Neural progenitor cell (in vitro differentiated cells): Measurements from ENCODE around the gene IL10RB. TPM values are rescaled to one million over a fixed set of nuclear protein-coding genes. Genes with fewer than 3 reads are reported as not detected.

ENCODE experiments used
- DNase-seq: peaks from one replicate; pipeline ENCODE4 v3.0.0-alpha.2; 2016; ENCODE audit warnings: low spot score
- H2AFZ ChIP-seq: fragments of 200-600 bp; sonication (generic); replicated peaks from 2 replicates; pipeline ENCODE4 v1.6.1; 2016; ENCODE audit warnings: antibody characterized with exemption
- H3F3A ChIP-seq: fragments of 200-600 bp; sonication (generic); 2 replicates; pipeline ENCODE4 v1.6.1; 2016; ENCODE audit warnings: antibody characterized with exemption, low read depth
- H3K27ac ChIP-seq: fragments of 200-600 bp; sonication (generic); 2 replicates; pipeline ENCODE4 v1.5.1; 2016; ENCODE audit warnings: mild to moderate bottlenecking
- H3K27me3 ChIP-seq: fragments of 200-600 bp; sonication (generic); 2 replicates; pipeline ENCODE4 v1.6.1; 2016; ENCODE audit warnings: mild to moderate bottlenecking, moderate library complexity
- H3K36me3 ChIP-seq: fragments of 200-600 bp; sonication (generic); 2 replicates; pipeline ENCODE4 v1.5.1; 2016
- H3K4me1 ChIP-seq: fragments of 200-600 bp; sonication (generic); 2 replicates; pipeline ENCODE4 v1.6.1; 2016; ENCODE audit warnings: mixed run types
- H3K4me2 ChIP-seq: fragments of 200-600 bp; sonication (generic); 2 replicates; pipeline ENCODE4 v1.6.1; 2016
- H3K4me3 ChIP-seq: fragments of 200-600 bp; sonication (generic); 2 replicates; pipeline ENCODE4 v1.5.1; 2016
- H3K79me2 ChIP-seq: fragments of 200-600 bp; sonication (generic); 2 replicates; pipeline ENCODE4 v1.6.1; 2016; ENCODE audit warnings: low read depth
- H3K9ac ChIP-seq: fragments of 200-600 bp; sonication (generic); 2 replicates; pipeline ENCODE4 v1.6.1; 2016
- H3K9me3 ChIP-seq: fragments of 200-600 bp; sonication (generic); 2 replicates; pipeline ENCODE4 v1.5.1; 2016; ENCODE audit warnings: low read depth
- H4K20me1 ChIP-seq: fragments of 200-600 bp; sonication (generic); 2 replicates; pipeline ENCODE4 v1.6.1; 2016; ENCODE audit warnings: low read depth
- H3K27ac Mint-ChIP-seq: 3 replicates; pipeline ENCODE4 v1.8.0; 2021; ENCODE audit warnings: mixed read lengths
- H3K27me3 Mint-ChIP-seq: 2 replicates; pipeline ENCODE4 v1.8.0; 2022; ENCODE audit warnings: low read depth, mild to moderate bottlenecking, inconsistent platforms, moderate library complexity, mixed read lengths; ENCODE audit not compliant: insufficient read depth
- H3K36me3 Mint-ChIP-seq: 3 replicates; pipeline ENCODE4 v1.8.0; 2021; ENCODE audit warnings: mixed read lengths
- H3K4me1 Mint-ChIP-seq: 3 replicates; pipeline ENCODE4 v1.8.0; 2021; ENCODE audit warnings: mixed read lengths
- H3K4me3 Mint-ChIP-seq: 3 replicates; pipeline ENCODE4 v1.8.0; 2021; ENCODE audit warnings: mild to moderate bottlenecking, moderate library complexity, mixed read lengths
- H3K9me3 Mint-ChIP-seq: 3 replicates; pipeline ENCODE4 v1.8.0; 2020; ENCODE audit warnings: mixed read lengths
- EZH2 ChIP-seq: fragments of 200-600 bp; sonication (generic); IDR thresholded peaks from 2 replicates; pipeline ENCODE4 v1.6.1; 2017; ENCODE audit warnings: antibody characterized with exemption, mild to moderate bottlenecking, moderate library complexity
- EZH2phosphoT487 ChIP-seq: fragments of 200-600 bp; sonication (generic); IDR thresholded peaks from 2 replicates; pipeline ENCODE4 v1.6.1; 2017; ENCODE audit warnings: antibody characterized with exemption
- total RNA-seq: library from RNA; depleted of rRNA; stranded (reverse); fragments of >200 nt; gene quantifications from 2 replicates; pipeline ENCODE4 v1.2.3, GENCODE V29; 2015; ENCODE audit warnings: low replicate concordance
- TF ChIP-seq, protein P1 (sequence below): fragments of 200-600 bp; sonication (generic); IDR thresholded peaks from 2 replicates; pipeline ENCODE4 v1.5.1; 2017; ENCODE audit warnings: antibody characterized with exemption, mild to moderate bottlenecking

Gene IL10RB
- total RNA-seq, 1 donor from 2014 or later: 3.1 TPM

DNA sequence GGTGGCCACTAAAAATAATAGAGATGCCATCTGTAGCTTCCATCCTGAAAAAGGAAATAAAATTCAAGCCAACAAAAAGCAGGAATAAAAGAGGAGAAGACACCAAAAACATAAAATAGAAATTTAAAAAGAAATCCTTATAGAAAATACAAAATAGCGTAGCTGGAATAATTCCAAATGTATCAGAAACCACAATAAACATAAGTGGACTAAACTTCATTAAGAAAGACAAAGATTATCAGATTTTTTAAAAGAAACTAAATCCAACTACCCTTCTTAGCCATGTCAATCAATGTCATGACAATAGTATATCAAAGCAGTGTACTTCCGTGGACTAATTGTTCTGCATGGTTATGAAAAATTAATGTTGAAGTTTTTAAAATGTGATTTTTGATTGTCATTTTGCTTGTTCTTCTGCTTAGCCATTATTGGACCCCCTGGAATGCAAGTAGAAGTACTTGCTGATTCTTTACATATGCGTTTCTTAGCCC is 13.2 kb downstream of the IL10RB start:
- Histone ChIP-seq H3K9me3 (no peaks in the 10 kb centered on the region), H3K27me3 (no peaks in the 10 kb centered on the region), H3K27ac (no peak overlapping the region), H4K20me1 (no peaks in the 10 kb centered on the region), H3K79me2 (no peaks in the 10 kb centered on the region), H3K4me2 (no peak overlapping the region), H3K4me1 (no peaks in the 10 kb centered on the region), H3K36me3 (no peaks in the 10 kb centered on the region), H3K4me3 (no peak overlapping the region), H3K9ac (no peak overlapping the region), H3F3A (no peaks in the 10 kb centered on the region), H2AFZ (no peak overlapping the region)
- no peak overlapping the region for H3K4me3 Mint-ChIP-seq
- H3K27ac Mint-ChIP-seq: no peak overlapping the region
- H3K27me3 Mint-ChIP-seq: no peaks in the 10 kb centered on the region
- H3K9me3 Mint-ChIP-seq: peaks cover 9% of the 10 kb centered on the region
- peaks cover 2% of the 10 kb centered on the region for H3K4me1 Mint-ChIP-seq
- no peak for DNase-seq
- TF ChIP-seq EZH2 (no peak), EZH2phosphoT487 (no peak)
- TF ChIP-seq, protein P1, sequence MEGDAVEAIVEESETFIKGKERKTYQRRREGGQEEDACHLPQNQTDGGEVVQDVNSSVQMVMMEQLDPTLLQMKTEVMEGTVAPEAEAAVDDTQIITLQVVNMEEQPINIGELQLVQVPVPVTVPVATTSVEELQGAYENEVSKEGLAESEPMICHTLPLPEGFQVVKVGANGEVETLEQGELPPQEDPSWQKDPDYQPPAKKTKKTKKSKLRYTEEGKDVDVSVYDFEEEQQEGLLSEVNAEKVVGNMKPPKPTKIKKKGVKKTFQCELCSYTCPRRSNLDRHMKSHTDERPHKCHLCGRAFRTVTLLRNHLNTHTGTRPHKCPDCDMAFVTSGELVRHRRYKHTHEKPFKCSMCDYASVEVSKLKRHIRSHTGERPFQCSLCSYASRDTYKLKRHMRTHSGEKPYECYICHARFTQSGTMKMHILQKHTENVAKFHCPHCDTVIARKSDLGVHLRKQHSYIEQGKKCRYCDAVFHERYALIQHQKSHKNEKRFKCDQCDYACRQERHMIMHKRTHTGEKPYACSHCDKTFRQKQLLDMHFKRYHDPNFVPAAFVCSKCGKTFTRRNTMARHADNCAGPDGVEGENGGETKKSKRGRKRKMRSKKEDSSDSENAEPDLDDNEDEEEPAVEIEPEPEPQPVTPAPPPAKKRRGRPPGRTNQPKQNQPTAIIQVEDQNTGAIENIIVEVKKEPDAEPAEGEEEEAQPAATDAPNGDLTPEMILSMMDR: no peak
- H3K36me3 Mint-ChIP-seq: peaks cover 26% of the 10 kb centered on the region

GRCh38 chr21:33281096-33281652 is 15.0 kb downstream of the IL10RB start:
- Histone ChIP-seq H3K9ac (no peak overlapping the region), H3K4me3 (no peak overlapping the region), H3K4me2 (no peak overlapping the region), H4K20me1 (no peaks in the 10 kb centered on the region), H2AFZ (no peak overlapping the region), H3K9me3 (no peaks in the 10 kb centered on the region), H3K36me3 (no peaks in the 10 kb centered on the region), H3F3A (no peaks in the 10 kb centered on the region), H3K79me2 (no peaks in the 10 kb centered on the region), H3K27ac (no peak overlapping the region), H3K4me1 (no peaks in the 10 kb centered on the region), H3K27me3 (no peaks in the 10 kb centered on the region)
- TF ChIP-seq, protein P1: no peak
- no peak for TF ChIP-seq EZH2
- no peak for TF ChIP-seq EZH2phosphoT487
- H3K36me3 Mint-ChIP-seq: peaks cover 29% of the 10 kb centered on the region
- peaks cover 10% of the 10 kb centered on the region for H3K4me1 Mint-ChIP-seq
- H3K4me3 Mint-ChIP-seq: no peak overlapping the region
- H3K9me3 Mint-ChIP-seq: peaks cover 9% of the 10 kb centered on the region
- H3K27me3 Mint-ChIP-seq: peaks cover 4% of the 10 kb centered on the region
- no peak for DNase-seq
- no peak overlapping the region for H3K27ac Mint-ChIP-seq

- Histone ChIP-seq H3K27ac (no peak overlapping the region), H3K9ac (no peak overlapping the region), H3K4me1 (no peaks in the 10 kb centered on the region), H3K36me3 (no peaks in the 10 kb centered on the region), H3K4me2 (no peak overlapping the region), H2AFZ (no peak overlapping the region), H3F3A (no peaks in the 10 kb centered on the region), H3K4me3 (no peak overlapping the region), H3K79me2 (no peaks in the 10 kb centered on the region), H3K9me3 (no peaks in the 10 kb centered on the region), H3K27me3 (no peaks in the 10 kb centered on the region), H4K20me1 (no peaks in the 10 kb centered on the region)
- TF ChIP-seq EZH2 (no peak), EZH2phosphoT487 (no peak)
- TF ChIP-seq, protein P1: no peak
- Mint-ChIP-seq H3K27ac (no peak overlapping the region), H3K4me1 (peaks cover 18% of the 10 kb centered on the region), H3K9me3 (peaks cover 7% of the 10 kb centered on the region), H3K27me3 (peaks cover 8% of the 10 kb centered on the region), H3K36me3 (peaks cover 25% of the 10 kb centered on the region), H3K4me3 (no peak overlapping the region)
- no peak for DNase-seq
Measured at GRCh38 chr21:33283203-33283602, 17.0 kb downstream of the IL10RB start.
